ENCODE results near the gene UGT1A9. TPM values are rescaled to one million over a fixed set of nuclear protein-coding genes. Genes with fewer than 3 reads are reported as not detected.

The UGT1A9 gene
- total RNA-seq, 1 experiment from 2014 or later = not detected

GRCh38 chr2:233674995-233675394, 3.3 kb downstream of the UGT1A9 start:
- H3K79me2 ChIP-seq (ENCODE audit: low read depth) = no peaks in the 10 kb centered on the region
- H4K20me1 ChIP-seq (ENCODE audit: insufficient read depth) = no peaks in the 10 kb centered on the region
- no peaks in the 10 kb centered on the region for H3F3A ChIP-seq (ENCODE audit: insufficient read depth, low read depth)
- 0 out of 2 replicates have a peak, but pooled peaks cover 1% of the 10 kb centered on the region for H3K9me3 ChIP-seq (ENCODE audit: insufficient read depth, low read depth)
- no peaks in the 10 kb centered on the region for H3K27me3 ChIP-seq (ENCODE audit: insufficient read depth, low read depth)
- ChIA-PET POLR2A (ENCODE audit: unreplicated experiment) (no interaction called here), CTCF (no interaction called here)
- H3K4me3 ChIP-seq = no peak overlapping the region
- no peak overlapping the region for H3K4me2 ChIP-seq
- no peak overlapping the region for H2AFZ ChIP-seq
- intact Hi-C loops (cut with micrococcal nuclease; ENCODE audit: unreplicated experiment) = no loop called here
- TF ChIP-seq CTCF (conservative IDR thresholded peaks at IDR 0.05) = no peak
- no peak for TF ChIP-seq EZH2 (IDR thresholded peaks at IDR 0.05; ENCODE audit: low read depth)
- no peak overlapping the region for H3K27ac ChIP-seq
- DNase-seq = peak in 1 of 2 experiments; percentile 15
- H3K4me1 ChIP-seq (replicated peaks; ENCODE audit: insufficient read depth) = no peaks in the 10 kb centered on the region
- H3K36me3 ChIP-seq (ENCODE audit: low read depth) = no peaks in the 10 kb centered on the region
- H3K9me2 ChIP-seq (ENCODE audit: insufficient read depth) = peaks cover 4% of the 10 kb centered on the region; the same call in 1 of the 2 replicates
- no TSS peak for BruUV-seq (replicated peaks)

DNA sequence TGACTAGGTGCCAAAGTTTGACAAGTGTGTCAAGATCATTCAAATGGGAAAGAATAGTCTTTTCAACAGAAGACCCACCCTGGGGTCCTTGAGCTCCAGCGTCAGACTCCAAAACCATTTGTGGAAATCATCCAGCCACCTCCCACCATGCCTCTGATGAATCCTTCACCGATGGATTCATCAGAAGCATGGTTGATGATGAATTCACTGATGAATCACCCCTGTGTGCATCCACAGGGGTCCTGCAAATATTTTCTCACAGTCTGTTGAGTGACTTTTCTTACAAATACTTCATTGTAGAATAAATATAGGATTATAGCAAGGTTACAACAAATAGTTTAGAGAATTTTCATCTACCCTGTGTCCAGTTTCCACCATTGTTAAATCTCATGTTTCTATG, 4.3 kb downstream of the UGT1A9 start:
- ChIA-PET POLR2A (ENCODE audit: unreplicated experiment) (no interaction called here), CTCF (no interaction called here)
- Histone ChIP-seq H3K9me3 (ENCODE audit: insufficient read depth, low read depth) (0 out of 2 replicates have a peak, but pooled peaks cover 4% of the 10 kb centered on the region), H3K4me1 (replicated peaks; ENCODE audit: insufficient read depth) (no peaks in the 10 kb centered on the region), H3K79me2 (ENCODE audit: low read depth) (no peaks in the 10 kb centered on the region), H4K20me1 (ENCODE audit: insufficient read depth) (no peaks in the 10 kb centered on the region), H3K4me2 (no peak overlapping the region), H3F3A (ENCODE audit: insufficient read depth, low read depth) (no peaks in the 10 kb centered on the region), H2AFZ (no peak overlapping the region), H3K4me3 (no peak overlapping the region), H3K36me3 (ENCODE audit: low read depth) (no peaks in the 10 kb centered on the region), H3K9me2 (ENCODE audit: insufficient read depth) (peaks cover 4% of the 10 kb centered on the region; the same call in 1 of the 2 replicates), H3K27ac (no peak overlapping the region), H3K27me3 (ENCODE audit: insufficient read depth, low read depth) (no peaks in the 10 kb centered on the region)
- BruUV-seq (replicated peaks) = no TSS peak
- DNase-seq = peak in 1 of 2 experiments; percentile 29
- intact Hi-C loops (cut with micrococcal nuclease; ENCODE audit: unreplicated experiment) = no loop called here
- TF ChIP-seq EZH2 (IDR thresholded peaks at IDR 0.05; ENCODE audit: low read depth) (no peak), CTCF (conservative IDR thresholded peaks at IDR 0.05) (no peak)

DNA sequence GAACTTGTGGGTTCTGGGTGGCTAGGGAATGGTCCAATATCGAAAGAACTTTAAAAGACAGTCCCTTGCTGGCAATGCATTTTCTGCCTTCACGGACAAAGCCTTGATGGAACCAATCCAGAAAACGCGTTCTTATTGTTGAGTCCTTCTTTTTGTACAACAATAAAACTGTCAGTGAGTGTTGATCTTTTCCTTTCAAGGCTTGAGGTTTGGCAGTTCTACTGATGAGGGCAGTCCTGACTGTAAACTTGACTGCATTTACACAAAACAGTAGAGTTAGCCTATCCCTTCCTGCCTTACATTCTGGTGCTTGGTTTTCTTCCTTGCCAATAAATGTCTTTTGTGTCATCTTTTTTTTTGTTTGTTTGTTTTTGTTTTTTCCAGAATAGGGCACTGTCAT, 7.5 kb downstream of the UGT1A9 start:
- intact Hi-C loops (cut with micrococcal nuclease; ENCODE audit: unreplicated experiment) = no loop called here
- peaks cover 4% of the 10 kb centered on the region; the same call in 1 of the 2 replicates for H3K9me2 ChIP-seq (ENCODE audit: insufficient read depth)
- CTCF ChIA-PET = no interaction called here
- no peaks in the 10 kb centered on the region for H3K27me3 ChIP-seq (ENCODE audit: insufficient read depth, low read depth)
- H3K79me2 ChIP-seq (ENCODE audit: low read depth) = no peaks in the 10 kb centered on the region
- no peaks in the 10 kb centered on the region for H3K4me1 ChIP-seq (replicated peaks; ENCODE audit: insufficient read depth)
- H3F3A ChIP-seq (ENCODE audit: insufficient read depth, low read depth) = no peaks in the 10 kb centered on the region
- 0 out of 2 replicates have a peak, but pooled peaks cover 4% of the 10 kb centered on the region for H3K9me3 ChIP-seq (ENCODE audit: insufficient read depth, low read depth)
- BruUV-seq (replicated peaks) = no TSS peak
- no peak overlapping the region for H2AFZ ChIP-seq
- H3K4me3 ChIP-seq = no peak overlapping the region
- no peaks in the 10 kb centered on the region for H4K20me1 ChIP-seq (ENCODE audit: insufficient read depth)
- no peak for DNase-seq
- no peak overlapping the region for H3K27ac ChIP-seq
- POLR2A ChIA-PET (ENCODE audit: unreplicated experiment) = no interaction called here
- no peak overlapping the region for H3K4me2 ChIP-seq
- H3K36me3 ChIP-seq (ENCODE audit: low read depth) = no peaks in the 10 kb centered on the region
- TF ChIP-seq CTCF (conservative IDR thresholded peaks at IDR 0.05) (no peak), EZH2 (IDR thresholded peaks at IDR 0.05; ENCODE audit: low read depth) (no peak)

All from PC-9 (cell line).